ENCODE data around the gene TMCO4.

TMCO4 gene

DNA sequence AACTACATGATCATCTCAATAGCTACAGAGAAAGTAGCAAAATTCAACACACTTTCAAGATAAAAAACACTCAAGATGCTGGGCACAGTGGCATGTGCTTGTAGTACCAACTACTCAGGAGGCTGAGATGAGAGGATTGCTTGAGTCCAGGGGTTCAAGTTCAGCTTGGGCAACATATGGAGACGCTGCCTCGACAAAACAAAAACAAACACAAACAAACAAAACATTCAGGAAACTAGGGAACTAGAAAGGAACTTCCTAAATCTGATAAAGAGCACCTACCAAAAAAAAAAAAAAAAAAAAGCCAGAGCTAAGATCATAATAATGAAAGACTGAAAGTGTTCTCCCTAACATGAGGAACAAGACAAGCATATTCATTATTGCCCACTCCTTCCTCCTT is 38.1 kb upstream of the TMCO4 start:
- DNase-seq (ENCODE audit: low read depth): no peak
- no peak overlapping the region for H3K4me3 ChIP-seq (ENCODE audit: control insufficient read depth, low read depth, low read length)
- TF ChIP-seq, protein P1, sequence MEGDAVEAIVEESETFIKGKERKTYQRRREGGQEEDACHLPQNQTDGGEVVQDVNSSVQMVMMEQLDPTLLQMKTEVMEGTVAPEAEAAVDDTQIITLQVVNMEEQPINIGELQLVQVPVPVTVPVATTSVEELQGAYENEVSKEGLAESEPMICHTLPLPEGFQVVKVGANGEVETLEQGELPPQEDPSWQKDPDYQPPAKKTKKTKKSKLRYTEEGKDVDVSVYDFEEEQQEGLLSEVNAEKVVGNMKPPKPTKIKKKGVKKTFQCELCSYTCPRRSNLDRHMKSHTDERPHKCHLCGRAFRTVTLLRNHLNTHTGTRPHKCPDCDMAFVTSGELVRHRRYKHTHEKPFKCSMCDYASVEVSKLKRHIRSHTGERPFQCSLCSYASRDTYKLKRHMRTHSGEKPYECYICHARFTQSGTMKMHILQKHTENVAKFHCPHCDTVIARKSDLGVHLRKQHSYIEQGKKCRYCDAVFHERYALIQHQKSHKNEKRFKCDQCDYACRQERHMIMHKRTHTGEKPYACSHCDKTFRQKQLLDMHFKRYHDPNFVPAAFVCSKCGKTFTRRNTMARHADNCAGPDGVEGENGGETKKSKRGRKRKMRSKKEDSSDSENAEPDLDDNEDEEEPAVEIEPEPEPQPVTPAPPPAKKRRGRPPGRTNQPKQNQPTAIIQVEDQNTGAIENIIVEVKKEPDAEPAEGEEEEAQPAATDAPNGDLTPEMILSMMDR (conservative IDR thresholded peaks at IDR 0.05; ENCODE audit: control insufficient read depth, insufficient read depth, low read depth, low read length): no peak

DNA sequence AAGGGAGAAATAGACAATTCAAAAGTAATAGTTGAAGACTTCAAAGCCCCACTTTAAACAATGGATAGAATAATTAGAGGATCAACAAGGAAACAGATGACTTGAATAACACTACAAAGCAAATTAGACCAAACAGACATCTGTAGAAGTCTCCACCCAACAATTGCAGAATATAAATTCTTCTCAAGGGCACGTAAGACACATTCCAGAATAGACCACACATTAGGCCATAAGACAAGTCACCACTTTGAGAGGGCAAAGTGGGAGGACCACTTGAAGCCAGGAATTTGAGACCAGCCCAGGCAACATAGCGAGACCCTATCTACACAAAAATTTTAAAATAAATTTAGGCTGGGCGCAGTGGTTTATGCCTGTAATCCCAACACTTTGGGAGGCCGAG is 35.9 kb upstream of the TMCO4 start:
- DNase-seq (ENCODE audit: low read depth): no peak
- no peak overlapping the region for H3K4me3 ChIP-seq (ENCODE audit: control insufficient read depth, low read depth, low read length)
- TF ChIP-seq, protein P1 (conservative IDR thresholded peaks at IDR 0.05; ENCODE audit: control insufficient read depth, insufficient read depth, low read depth, low read length): no peak

DNA sequence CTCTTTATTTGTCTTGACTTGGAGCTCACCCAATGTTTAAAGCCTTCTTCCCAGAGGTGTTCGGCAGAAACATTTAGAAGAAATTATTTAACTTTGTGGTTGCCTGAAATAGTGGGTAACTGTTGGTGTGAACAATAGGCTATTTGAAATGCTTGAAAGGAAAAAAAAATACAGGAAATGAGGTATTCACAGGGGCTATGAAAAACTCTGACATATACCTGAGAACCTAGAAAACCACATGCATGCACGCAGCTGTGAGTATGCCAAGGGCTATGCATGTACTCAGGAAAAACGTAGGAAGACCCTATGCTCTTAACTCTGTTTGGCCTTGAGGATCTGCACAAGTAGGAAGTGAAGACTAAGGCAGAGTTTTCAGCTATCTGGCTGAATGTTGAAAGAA is 31.7 kb upstream of the TMCO4 start:
- TF ChIP-seq, protein P1 (conservative IDR thresholded peaks at IDR 0.05; ENCODE audit: control insufficient read depth, insufficient read depth, low read depth, low read length): no peak

DNA sequence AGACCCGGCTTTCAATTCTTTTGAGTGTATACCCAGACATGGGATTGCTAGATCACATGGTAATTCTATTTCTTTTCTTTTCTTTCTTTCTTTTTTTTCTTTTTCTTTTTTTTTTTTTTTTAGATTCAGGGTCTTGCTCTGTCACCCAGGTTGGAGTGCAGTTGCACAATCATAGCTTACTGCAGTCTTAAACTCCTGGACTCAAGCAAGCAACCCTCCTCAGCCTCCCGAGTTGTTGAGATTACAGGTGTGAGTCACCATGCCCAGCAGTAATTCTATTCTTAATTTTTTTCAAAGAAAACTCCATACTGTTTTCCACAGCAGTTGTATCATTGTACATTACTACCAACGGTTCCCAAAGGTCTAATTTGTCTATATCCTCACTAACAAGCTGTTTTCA is 28.8 kb upstream of the TMCO4 start:
- peak; percentile 11 for DNase-seq (ENCODE audit: low read depth)
- TF ChIP-seq, protein P1 (conservative IDR thresholded peaks at IDR 0.05; ENCODE audit: control insufficient read depth, insufficient read depth, low read depth, low read length): no peak
- no peak overlapping the region for H3K4me3 ChIP-seq (ENCODE audit: control insufficient read depth, low read depth, low read length)

More for the DNA sequence above, 31.7 kb upstream of the TMCO4 start:
- H3K4me3 ChIP-seq (ENCODE audit: control insufficient read depth, low read depth, low read length): no peak overlapping the region
- DNase-seq (ENCODE audit: low read depth): no peak

DNA sequence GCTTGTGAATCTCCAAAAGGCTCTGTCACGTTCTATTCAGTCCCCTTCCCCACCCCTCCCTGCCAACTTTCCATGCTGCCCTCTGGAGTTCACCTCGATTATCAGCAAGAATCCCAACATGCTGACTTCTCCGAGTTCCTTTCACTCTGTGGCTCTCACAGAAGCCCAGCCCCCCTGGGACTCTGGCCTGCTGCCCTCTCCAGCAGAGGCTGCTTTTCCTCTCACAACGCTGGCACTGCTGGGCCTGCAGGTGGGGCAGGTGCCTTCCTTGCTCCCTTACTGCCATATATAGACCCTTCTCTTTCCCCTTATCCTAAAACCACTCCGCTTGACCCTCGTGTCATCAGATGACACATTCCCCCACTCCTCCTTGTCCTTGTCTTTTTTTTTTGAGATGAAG is 25.6 kb upstream of the TMCO4 start:
- TF ChIP-seq, protein P1 (conservative IDR thresholded peaks at IDR 0.05; ENCODE audit: control insufficient read depth, insufficient read depth, low read depth, low read length): no peak
- DNase-seq (ENCODE audit: low read depth): no peak
- no peak overlapping the region for H3K4me3 ChIP-seq (ENCODE audit: control insufficient read depth, low read depth, low read length)

DNA sequence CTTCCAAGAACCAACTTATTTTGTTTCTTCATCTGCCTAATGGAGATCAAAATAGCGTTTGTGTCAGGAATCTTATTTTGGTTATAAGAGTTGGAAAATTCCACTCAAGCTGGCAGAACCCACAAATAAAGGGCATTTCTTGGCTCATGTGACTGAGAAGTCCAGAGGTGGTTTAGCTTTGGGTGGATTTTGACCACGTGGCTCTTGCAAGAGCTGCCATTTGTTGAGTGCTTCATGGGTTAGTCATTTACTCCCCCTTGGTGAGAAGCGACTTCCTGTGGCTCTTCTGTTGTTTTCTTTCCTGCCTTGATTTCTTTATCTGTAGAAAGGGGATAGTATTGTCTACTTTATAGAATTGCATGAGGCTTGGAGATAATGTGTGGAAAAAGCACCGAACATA is 24.8 kb upstream of the TMCO4 start:
- peak; percentile 26 for DNase-seq (ENCODE audit: low read depth)
- TF ChIP-seq, protein P1 (conservative IDR thresholded peaks at IDR 0.05; ENCODE audit: control insufficient read depth, insufficient read depth, low read depth, low read length): no peak

DNA sequence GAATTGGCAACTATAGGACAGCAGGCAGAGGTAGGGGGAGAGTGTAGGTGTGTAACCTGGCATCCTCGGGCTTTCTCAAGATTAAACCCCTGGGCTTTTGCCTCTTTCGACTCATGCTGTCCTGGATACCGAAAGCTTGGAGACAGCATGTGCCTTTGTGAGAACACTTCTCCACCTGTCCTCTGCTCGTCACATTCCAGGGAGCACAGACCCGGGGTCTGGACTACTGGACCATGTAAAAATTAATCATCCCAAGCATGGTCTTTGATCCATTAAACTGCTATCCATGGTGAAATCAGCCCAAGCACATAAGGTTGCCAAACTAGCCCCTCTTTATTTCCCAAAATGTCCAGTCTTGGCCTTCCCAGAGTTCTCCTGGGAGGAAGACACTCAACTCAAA is 24.3 kb upstream of the TMCO4 start:
- no peak for DNase-seq (ENCODE audit: low read depth)
- no peak overlapping the region for H3K4me3 ChIP-seq (ENCODE audit: control insufficient read depth, low read depth, low read length)
- TF ChIP-seq, protein P1 (conservative IDR thresholded peaks at IDR 0.05; ENCODE audit: control insufficient read depth, insufficient read depth, low read depth, low read length): no peak

More for the DNA sequence above, 24.8 kb upstream of the TMCO4 start:
- no peak overlapping the region for H3K4me3 ChIP-seq (ENCODE audit: control insufficient read depth, low read depth, low read length)
